Epithelial cell of proximal tubule (primary cell): Measurements from ENCODE around the gene SLC39A7. TPM values are rescaled to one million over a fixed set of nuclear protein-coding genes. Genes with fewer than 3 reads are reported as not detected.

Source experiments
- DNase-seq: peaks from one replicate; pipeline ENCODE4 v3.0.0-alpha.2; 2011; ENCODE audit warnings: low read depth
- H3K4me3 ChIP-seq: 2 replicates; pipeline ENCODE4 v1.5.1; 2011; ENCODE audit warnings: low read depth, mild to moderate bottlenecking, low read length
- total RNA-seq: library from RNA; depleted of rRNA; stranded (reverse); fragments of >200 nt; gene quantifications from 2 replicates; pipeline ENCODE4 v1.2.3, GENCODE V29; 2015
- TF ChIP-seq, protein P1 (sequence below): conservative IDR thresholded peaks from 2 replicates; pipeline ENCODE4 v1.5.1; 2012; ENCODE audit warnings: low read depth, mild to moderate bottlenecking, low read length

The SLC39A7 gene
- total RNA-seq, 1 donor from 2014 or later = 70.8 TPM

DNA sequence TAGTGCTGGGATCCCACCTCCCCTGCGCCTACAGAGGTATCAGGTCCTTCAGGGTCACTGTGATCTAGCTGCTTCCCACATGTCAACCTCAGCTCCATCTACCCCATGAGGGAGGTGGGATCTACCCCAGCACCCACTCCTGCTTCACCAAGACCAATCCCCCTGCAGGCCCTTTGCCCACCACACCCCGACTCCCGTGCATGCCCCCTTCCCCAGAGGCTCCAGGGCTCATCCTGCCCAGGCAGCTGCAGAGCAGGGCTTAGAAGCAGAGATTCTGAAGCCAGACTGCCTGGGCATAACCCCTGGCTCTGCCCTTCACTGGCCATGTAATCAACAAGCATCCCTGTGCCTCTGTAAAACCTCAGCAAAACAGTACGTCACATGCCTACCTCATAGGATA lies 25.9 kb upstream of the SLC39A7 start:
- no peak for DNase-seq
- no peak overlapping the region for H3K4me3 ChIP-seq
- TF ChIP-seq, protein P1, sequence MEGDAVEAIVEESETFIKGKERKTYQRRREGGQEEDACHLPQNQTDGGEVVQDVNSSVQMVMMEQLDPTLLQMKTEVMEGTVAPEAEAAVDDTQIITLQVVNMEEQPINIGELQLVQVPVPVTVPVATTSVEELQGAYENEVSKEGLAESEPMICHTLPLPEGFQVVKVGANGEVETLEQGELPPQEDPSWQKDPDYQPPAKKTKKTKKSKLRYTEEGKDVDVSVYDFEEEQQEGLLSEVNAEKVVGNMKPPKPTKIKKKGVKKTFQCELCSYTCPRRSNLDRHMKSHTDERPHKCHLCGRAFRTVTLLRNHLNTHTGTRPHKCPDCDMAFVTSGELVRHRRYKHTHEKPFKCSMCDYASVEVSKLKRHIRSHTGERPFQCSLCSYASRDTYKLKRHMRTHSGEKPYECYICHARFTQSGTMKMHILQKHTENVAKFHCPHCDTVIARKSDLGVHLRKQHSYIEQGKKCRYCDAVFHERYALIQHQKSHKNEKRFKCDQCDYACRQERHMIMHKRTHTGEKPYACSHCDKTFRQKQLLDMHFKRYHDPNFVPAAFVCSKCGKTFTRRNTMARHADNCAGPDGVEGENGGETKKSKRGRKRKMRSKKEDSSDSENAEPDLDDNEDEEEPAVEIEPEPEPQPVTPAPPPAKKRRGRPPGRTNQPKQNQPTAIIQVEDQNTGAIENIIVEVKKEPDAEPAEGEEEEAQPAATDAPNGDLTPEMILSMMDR = no peak

DNA sequence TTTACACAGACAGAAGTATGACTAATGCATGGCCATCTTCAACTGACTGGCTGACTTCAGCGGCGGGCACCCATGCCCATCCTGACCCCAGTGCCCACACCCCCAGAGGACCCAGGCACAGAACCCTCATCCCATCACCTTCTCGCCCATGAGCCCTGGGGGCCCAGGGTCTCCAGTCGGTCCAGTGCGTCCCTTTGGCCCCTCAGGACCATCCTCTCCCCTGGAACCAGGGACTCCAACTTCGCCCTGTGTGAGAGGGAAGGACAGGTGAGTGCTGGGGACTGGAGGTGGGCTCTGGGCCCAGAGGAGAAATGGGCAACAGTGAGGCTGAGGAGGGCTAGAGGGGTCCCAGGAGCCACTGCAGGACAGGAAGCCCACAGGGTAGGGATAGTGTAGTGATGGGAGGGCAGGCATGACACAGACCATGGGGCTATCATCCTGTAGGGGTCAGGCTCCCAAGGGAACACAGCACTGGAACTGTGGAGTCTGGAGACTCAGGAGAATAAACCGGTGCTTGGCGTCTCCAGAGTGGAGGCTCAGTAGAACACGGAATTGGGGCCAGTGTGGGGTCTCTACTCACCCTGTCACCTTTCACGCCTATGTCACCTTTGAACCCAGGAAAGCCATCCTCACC lies 25.1 kb upstream of the SLC39A7 start:
- no peak overlapping the region for H3K4me3 ChIP-seq
- TF ChIP-seq, protein P1 = peak; percentile 32

DNA sequence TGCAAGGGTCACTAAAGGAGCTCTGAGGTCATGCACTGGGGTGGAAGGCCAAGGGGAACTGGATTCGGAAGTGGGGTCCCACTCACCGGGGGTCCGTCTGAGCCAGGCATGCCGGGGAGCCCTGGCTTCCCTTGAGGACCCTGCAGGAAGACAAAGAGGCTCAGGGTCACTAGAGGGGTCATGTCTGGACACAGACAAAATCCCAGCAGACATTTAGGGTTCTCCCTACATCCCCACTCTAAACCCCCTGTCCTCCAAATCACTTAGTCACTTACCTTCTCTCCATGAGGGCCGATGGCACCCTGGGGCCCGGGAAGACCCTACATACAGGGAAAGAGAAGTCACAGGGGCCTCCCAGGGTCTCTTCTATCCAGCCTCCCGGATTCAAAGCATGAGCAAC lies 23.8 kb upstream of the SLC39A7 start:
- H3K4me3 ChIP-seq = no peak overlapping the region
- TF ChIP-seq, protein P1 = no peak
- no peak for DNase-seq

More for the DNA sequence above, 25.1 kb upstream of the SLC39A7 start:
- DNase-seq = no peak

DNA sequence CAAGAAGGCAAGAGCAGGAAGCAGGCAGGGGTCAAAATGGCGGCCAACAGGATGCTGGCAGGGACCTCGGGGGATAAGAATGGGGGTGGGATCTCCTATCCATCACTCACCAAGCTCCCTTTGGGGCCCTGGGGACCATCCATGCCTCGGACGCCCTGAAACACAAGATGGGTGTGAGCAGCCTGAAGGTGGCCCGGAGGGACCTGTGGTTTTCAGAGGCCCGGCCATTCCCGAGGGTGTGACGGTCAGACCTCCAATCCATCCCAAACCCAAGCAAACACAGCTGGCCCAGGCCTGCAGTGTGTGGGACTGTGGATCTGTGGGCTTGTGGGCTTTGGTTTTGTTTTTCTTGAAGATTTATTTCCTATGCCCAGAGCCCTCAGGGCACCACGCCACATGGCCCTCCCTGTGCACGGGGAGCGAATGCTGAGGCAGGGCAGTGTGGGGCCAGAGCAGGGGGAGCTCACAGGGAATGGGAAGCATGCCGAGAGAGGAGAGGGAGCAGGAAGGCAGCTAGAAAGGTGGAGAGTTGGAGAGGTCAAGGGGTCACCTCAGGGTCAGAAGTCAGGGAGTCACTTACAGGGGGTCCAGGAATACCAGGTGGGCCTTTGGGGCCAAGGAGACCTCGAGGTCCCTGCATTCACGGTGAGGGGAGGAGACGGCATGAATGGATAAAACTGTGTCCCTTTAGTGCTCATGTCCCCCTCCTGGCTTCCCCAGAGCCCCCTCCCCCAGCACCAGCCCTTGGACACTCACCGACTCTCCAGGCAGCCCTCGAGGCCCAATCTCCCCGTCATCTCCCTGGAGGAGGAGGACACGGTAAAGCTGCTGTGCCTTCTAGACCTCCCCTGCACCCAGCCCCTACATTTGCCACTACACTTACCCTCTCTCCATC lies 22.9 kb upstream of the SLC39A7 start:
- no peak for DNase-seq
- H3K4me3 ChIP-seq = no peak overlapping the region
- TF ChIP-seq, protein P1 = no peak

DNA sequence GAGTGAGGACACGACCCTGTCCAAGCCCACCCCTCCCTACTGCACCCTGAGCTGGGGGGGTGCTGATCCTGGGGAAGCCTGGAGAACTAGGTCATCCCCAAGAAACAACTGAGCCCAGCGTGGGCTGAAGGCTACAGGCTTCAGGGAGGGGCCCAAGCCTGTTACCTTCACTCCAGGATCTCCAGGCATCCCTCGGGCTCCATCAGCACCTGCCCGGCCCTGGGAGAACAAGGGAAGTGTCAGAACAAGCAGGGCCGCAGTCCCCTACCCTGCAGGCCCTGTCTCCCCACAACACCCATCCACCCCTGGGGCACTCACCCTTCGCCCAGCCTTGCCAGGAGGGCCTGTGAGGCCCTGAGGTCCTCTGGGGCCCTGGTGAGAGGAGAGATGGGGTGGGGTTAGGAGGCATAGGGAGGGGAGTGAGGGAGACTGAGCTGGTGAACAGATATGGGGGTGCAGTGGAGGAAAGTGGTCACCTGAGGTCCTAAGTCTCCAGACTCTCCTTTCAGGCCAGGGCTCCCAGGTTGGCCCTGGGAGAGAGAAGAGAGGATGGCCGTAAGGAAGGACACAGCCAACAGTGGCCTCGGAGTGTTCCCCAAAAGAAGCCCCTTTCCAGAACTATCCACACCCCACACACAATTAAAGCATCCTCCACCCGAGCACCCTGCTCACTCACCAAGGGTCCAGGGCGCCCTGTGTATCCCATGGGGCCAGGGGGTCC lies 21.8 kb upstream of the SLC39A7 start:
- TF ChIP-seq, protein P1 = no peak
- no peak overlapping the region for H3K4me3 ChIP-seq
- no peak for DNase-seq

DNA sequence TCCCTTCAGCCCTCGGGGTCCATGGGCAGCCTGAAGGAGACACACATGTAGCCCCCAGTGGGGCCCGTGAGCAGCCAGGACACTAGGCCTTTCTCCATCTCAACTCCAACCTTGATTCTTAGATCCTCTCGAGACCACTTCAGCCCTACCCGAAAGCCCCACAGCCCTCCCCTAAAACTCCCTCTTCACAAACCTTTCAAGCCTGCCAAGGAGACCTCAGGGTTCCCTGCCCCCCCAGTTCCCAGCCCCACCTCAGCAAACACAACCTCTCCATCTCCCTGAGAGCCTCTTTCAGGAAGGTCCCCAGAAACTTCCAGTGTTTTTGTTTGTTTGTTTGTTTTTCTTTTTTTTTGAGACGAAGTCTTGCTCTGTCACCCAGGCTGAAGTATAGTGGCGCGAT lies 19.5 kb upstream of the SLC39A7 start:
- H3K4me3 ChIP-seq = no peak overlapping the region
- TF ChIP-seq, protein P1 = no peak
- DNase-seq = no peak
